ENCODE data around the gene FGD5. TPM values are rescaled to one million over a fixed set of nuclear protein-coding genes. Genes with fewer than 3 reads are reported as not detected.

The FGD5 gene
- total and polyA plus RNA-seq, 2 donors (not counting 1 experiment from before 2014, with no cell fraction given) = not detected

DNA sequence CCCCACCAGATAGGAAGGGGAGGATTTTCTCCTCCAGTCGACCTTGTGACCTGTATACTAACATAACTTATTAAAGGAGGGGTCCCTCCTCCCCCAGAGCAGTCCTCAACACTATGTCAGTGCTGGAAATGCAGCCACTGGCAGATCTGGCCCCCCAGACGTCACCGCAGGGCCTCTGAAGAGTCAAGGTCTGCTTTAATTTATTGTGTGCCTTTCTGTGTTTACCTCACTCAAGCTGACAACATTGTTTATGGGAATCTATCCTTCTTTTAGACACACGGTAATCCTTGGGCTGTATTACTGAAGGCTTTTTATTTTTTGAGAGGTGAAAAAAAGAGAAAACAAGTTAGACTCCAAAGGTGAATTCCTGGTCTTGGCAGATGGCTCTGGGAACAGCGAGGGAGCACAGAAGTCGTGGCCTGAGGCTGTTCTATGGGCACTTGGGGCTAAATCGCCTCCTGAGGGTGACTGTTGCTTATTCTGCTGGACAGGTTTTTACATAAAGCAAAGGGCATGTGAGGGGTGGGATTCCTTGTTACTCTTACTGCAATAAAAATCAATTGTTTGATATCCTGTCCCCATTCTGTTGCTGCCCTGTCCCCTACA, 115.2 kb downstream of the FGD5 start:
- POLR2A ChIA-PET = no interaction called here
- ATAC-seq (ENCODE audit: low read depth) = no peak
- 93% methylated on average over 2 of the region's 7 CpGs for WGBS (ENCODE audit: insufficient coverage)

DNA sequence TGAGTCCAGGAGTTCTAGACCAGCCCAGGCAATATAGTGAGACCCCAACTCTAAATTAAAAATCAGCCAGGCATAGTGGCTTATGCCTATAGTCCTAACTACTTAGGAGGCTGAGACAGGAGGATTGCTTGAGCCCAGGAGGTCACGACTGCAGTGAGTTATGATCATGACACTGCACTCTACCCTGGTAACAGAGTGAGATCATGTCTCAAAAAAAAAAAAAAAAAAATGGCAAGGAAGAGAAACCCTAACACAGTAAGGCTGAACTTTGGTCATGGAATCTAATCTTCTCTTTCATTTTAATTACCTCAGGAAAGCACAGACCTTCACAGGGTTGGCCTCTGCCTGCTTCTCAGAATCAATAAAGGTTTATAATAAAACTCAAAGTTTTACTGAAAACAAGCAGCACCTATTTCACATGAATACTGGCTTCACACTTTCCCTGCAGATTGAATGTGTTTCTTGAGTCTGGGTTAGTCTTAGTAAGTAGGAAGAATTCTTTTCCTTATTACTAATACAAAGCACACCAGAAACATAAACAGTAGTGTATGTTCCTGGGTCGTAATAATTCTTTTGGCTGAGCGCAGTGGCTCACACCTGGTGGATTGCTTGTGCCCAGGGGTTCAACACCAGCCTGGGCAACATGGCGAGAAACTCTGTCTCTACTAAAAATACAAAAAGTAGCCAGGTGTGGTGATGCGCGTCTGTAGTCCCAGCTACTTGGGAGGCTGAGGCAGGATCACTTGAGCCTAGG, 117.0 kb downstream of the FGD5 start:
- ATAC-seq (ENCODE audit: low read depth) (no peak), DNase-seq (no peak)
- intact Hi-C loops (cut with micrococcal nuclease) = no loop called here
- Histone ChIP-seq H3K9me3 (ENCODE audit: control extremely low read depth in 1 of 3, control insufficient read depth in 2 of 3, insufficient read depth in 1 of 3, low read length in 2 of 3) (no peaks in the 10 kb centered on the region), H3K9ac (ENCODE audit: low read length) (no peak overlapping the region), H4K20me1 (ENCODE audit: control insufficient read depth, insufficient read depth, low read length, poor library complexity, severe bottlenecking) (no peaks in the 10 kb centered on the region), H3K79me2 (ENCODE audit: control insufficient read depth, insufficient read depth, low read length) (peaks cover 29% of the 10 kb centered on the region), H3K4me3 (ENCODE audit: control extremely low read depth in 1 of 5, extremely low read depth in 1 of 5, insufficient read depth in 1 of 5, low read depth in 2 of 5, low read length in 4 of 5) (no peak overlapping the region), H3K27me3 (replicated peaks in 1 of 4; ENCODE audit: control extremely low read depth in 1 of 4, control insufficient read depth in 3 of 4, insufficient read depth in 4 of 4, low read length in 3 of 4) (no peaks in the 10 kb centered on the region), H3K36me3 (replicated peaks in 1 of 2; ENCODE audit: control extremely low read depth in 1 of 2, control insufficient read depth in 1 of 2, extremely low read depth in 1 of 2, insufficient read depth in 2 of 2, low read length in 1 of 2) (no peaks in the 10 kb centered on the region), H3K4me2 (replicated peaks; ENCODE audit: low read depth, low read length, poor library complexity, severe bottlenecking) (no peak overlapping the region), H2AFZ (ENCODE audit: insufficient read depth, low read depth, low read length, poor library complexity, severe bottlenecking) (no peak overlapping the region), H3K27ac (ENCODE audit: low read length in 2 of 2) (no peak overlapping the region), H3K4me1 (ENCODE audit: control insufficient read depth in 2 of 2, insufficient read depth in 2 of 2, low read length in 2 of 2) (no peaks in the 10 kb centered on the region)
- WGBS (ENCODE audit: insufficient coverage) = 95% methylated on average over 4 of the region's 6 CpGs
- Mint-ChIP-seq H3K4me3 (no peak overlapping the region), H3K4me1 (peaks cover 1% of the 10 kb centered on the region), H3K27me3 (no peaks in the 10 kb centered on the region), H3K27ac (no peak overlapping the region), H3K9me3 (ENCODE audit: insufficient read depth) (no peaks in the 10 kb centered on the region)
- no peak for TF ChIP-seq EZH2 (IDR thresholded peaks at IDR 0.05; ENCODE audit: borderline replicate concordance, insufficient read depth, low read depth, low read length, poor library complexity, severe bottlenecking)
- TF ChIP-seq, protein P1, sequence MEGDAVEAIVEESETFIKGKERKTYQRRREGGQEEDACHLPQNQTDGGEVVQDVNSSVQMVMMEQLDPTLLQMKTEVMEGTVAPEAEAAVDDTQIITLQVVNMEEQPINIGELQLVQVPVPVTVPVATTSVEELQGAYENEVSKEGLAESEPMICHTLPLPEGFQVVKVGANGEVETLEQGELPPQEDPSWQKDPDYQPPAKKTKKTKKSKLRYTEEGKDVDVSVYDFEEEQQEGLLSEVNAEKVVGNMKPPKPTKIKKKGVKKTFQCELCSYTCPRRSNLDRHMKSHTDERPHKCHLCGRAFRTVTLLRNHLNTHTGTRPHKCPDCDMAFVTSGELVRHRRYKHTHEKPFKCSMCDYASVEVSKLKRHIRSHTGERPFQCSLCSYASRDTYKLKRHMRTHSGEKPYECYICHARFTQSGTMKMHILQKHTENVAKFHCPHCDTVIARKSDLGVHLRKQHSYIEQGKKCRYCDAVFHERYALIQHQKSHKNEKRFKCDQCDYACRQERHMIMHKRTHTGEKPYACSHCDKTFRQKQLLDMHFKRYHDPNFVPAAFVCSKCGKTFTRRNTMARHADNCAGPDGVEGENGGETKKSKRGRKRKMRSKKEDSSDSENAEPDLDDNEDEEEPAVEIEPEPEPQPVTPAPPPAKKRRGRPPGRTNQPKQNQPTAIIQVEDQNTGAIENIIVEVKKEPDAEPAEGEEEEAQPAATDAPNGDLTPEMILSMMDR (IDR thresholded peaks at IDR 0.05) = no peak
- ChIA-PET CTCF (no interaction called here), POLR2A (no interaction called here)

More for the DNA sequence above, 115.2 kb downstream of the FGD5 start:
- no peaks in the 10 kb centered on the region for H3K4me1 ChIP-seq (ENCODE audit: control insufficient read depth in 2 of 2, insufficient read depth in 2 of 2, low read length in 2 of 2)
- no peak overlapping the region for H3K4me2 ChIP-seq (replicated peaks; ENCODE audit: low read depth, low read length, poor library complexity, severe bottlenecking)
- peaks cover 24% of the 10 kb centered on the region for H3K79me2 ChIP-seq (ENCODE audit: control insufficient read depth, insufficient read depth, low read length)
- no peak overlapping the region for H3K27ac ChIP-seq (ENCODE audit: low read length in 2 of 2)
- intact Hi-C loops (cut with micrococcal nuclease) = no loop called here
- H3K27me3 ChIP-seq (replicated peaks in 1 of 4; ENCODE audit: control extremely low read depth in 1 of 4, control insufficient read depth in 3 of 4, insufficient read depth in 4 of 4, low read length in 3 of 4) = no peaks in the 10 kb centered on the region
- no peaks in the 10 kb centered on the region for H4K20me1 ChIP-seq (ENCODE audit: control insufficient read depth, insufficient read depth, low read length, poor library complexity, severe bottlenecking)
- Mint-ChIP-seq H3K4me3 (no peak overlapping the region), H3K27me3 (no peaks in the 10 kb centered on the region), H3K4me1 (peaks cover 1% of the 10 kb centered on the region), H3K9me3 (ENCODE audit: insufficient read depth) (no peaks in the 10 kb centered on the region), H3K27ac (no peak overlapping the region)
- H3K36me3 ChIP-seq (replicated peaks in 1 of 2; ENCODE audit: control extremely low read depth in 1 of 2, control insufficient read depth in 1 of 2, extremely low read depth in 1 of 2, insufficient read depth in 2 of 2, low read length in 1 of 2) = no peaks in the 10 kb centered on the region
- TF ChIP-seq EZH2 (IDR thresholded peaks at IDR 0.05; ENCODE audit: borderline replicate concordance, insufficient read depth, low read depth, low read length, poor library complexity, severe bottlenecking) = no peak
- TF ChIP-seq, protein P1 (IDR thresholded peaks at IDR 0.05) = no peak
- no peak overlapping the region for H2AFZ ChIP-seq (ENCODE audit: insufficient read depth, low read depth, low read length, poor library complexity, severe bottlenecking)
- H3K9me3 ChIP-seq (ENCODE audit: control extremely low read depth in 1 of 3, control insufficient read depth in 2 of 3, insufficient read depth in 1 of 3, low read length in 2 of 3) = no peaks in the 10 kb centered on the region
- DNase-seq = no peak
- CTCF ChIA-PET = interaction anchor here (1.3 to 1.6 kb wide), 2 partner anchors 10 kb away, joined by 3 to 4 read pairs; no protein-coding TSS in a partner anchor
- H3K9ac ChIP-seq (ENCODE audit: low read length) = no peak overlapping the region
- H3K4me3 ChIP-seq (ENCODE audit: control extremely low read depth in 1 of 5, extremely low read depth in 1 of 5, insufficient read depth in 1 of 5, low read depth in 2 of 5, low read length in 4 of 5) = no peak overlapping the region
